ENCODE measurements around the gene PTGES. TPM values are rescaled to one million over a fixed set of nuclear protein-coding genes. Genes with fewer than 3 reads are reported as not detected.

The PTGES gene
- polyA plus RNA-seq, 1 of the 3 experiments (the other 2 are of a cell fraction), result 5.2 TPM

DNA sequence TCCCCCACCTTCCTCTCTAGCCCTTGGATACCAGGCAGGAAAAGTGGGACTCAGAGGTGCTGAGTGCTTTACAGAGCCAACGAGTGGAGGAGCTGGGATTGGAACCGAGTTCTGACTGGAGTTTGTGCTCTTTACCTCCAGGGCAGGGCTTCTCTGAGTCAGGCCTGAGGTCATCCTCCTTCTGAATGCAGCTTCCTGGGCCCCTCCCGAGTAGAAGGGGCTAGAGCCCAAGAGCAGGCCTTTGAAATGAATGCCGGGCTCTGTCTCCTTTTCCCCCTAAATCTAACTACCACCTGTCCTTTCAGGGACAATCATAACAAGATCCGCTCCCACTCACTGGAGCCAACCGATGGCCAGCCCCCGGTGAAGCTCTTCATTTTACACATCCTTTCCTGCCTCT is 12.7 kb downstream of the PTGES start (continued):
- TF ChIP-seq, protein P1, sequence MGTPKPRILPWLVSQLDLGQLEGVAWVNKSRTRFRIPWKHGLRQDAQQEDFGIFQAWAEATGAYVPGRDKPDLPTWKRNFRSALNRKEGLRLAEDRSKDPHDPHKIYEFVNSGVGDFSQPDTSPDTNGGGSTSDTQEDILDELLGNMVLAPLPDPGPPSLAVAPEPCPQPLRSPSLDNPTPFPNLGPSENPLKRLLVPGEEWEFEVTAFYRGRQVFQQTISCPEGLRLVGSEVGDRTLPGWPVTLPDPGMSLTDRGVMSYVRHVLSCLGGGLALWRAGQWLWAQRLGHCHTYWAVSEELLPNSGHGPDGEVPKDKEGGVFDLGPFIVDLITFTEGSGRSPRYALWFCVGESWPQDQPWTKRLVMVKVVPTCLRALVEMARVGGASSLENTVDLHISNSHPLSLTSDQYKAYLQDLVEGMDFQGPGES (IDR thresholded peaks at IDR 0.05; ENCODE audit: low read depth, low read length), result no peak
- no peak for TF ChIP-seq FOSL2 (IDR thresholded peaks at IDR 0.05; ENCODE audit: borderline replicate concordance, low read depth)

DNA sequence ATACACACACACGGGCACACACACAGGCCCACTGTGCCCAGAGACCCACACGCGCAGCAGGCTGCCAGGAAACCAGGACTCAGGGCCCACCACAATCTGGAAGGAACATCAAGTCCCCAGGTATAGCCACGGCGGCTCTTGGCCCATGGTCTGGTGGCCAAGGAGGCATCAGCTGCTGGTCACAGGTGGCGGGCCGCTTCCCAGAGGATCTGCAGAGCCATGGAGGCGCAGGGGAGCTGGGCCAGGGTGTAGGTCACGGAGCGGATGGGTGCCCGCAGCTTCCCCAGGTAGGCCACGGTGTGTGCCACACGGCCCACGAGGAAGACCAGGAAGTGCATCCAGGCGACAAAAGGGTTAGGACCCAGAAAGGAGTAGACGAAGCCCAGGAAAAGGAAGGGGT is 13.4 kb downstream of the PTGES start:
- Histone ChIP-seq H3F3A (replicated peaks; ENCODE audit: insufficient read depth) (no peaks in the 10 kb centered on the region), H3K27ac (ENCODE audit: low read depth in 2 of 2, low read length in 1 of 2) (no peak overlapping the region), H3K79me2 (ENCODE audit: insufficient read depth) (no peaks in the 10 kb centered on the region), H3K9ac (no peak overlapping the region), H3K4me3 (ENCODE audit: low read depth in 2 of 2, low read length in 1 of 2) (no peak overlapping the region), H3K36me3 (replicated peaks in 1 of 2; ENCODE audit: control insufficient read depth in 1 of 2, insufficient read depth in 2 of 2, low read length in 1 of 2) (no peaks in the 10 kb centered on the region), H3K27me3 (ENCODE audit: insufficient read depth) (no peaks in the 10 kb centered on the region), H3K9me2 (no peaks in the 10 kb centered on the region), H3K9me3 (no peaks in the 10 kb centered on the region), H3K4me2 (no peak overlapping the region), H2AFZ (ENCODE audit: low read depth) (no peak overlapping the region), H4K20me1 (ENCODE audit: insufficient read depth) (no peaks in the 10 kb centered on the region), H3K4me1 (ENCODE audit: control insufficient read depth in 1 of 2, insufficient read depth in 2 of 2, low read depth in 1 of 2, low read length in 1 of 2) (peaks cover 0 to 5% of the 10 kb centered on the region in 2 experiments; a peak in 1 of 4 replicates)
- ChIA-PET CTCF (interaction anchor here (1.2 to 15.1 kb wide), 6 partner anchors 12 to 99 kb away, joined by 5 to 356 read pairs (median 52); partner anchors contain the start of genes ASB6 and PTGES), POLR2A (no interaction called here)
- WGBS (ENCODE audit: low lambda C conversion rate), result 90% methylated on average over 10 of the region's 16 CpGs
- TF ChIP-seq EZH2phosphoT487 (IDR thresholded peaks at IDR 0.05; ENCODE audit: borderline replicate concordance, low read depth) (no peak), SMC3 (IDR thresholded peaks at IDR 0.05; ENCODE audit: low read depth, low read length) (no peak)
- TF ChIP-seq, protein P2, sequence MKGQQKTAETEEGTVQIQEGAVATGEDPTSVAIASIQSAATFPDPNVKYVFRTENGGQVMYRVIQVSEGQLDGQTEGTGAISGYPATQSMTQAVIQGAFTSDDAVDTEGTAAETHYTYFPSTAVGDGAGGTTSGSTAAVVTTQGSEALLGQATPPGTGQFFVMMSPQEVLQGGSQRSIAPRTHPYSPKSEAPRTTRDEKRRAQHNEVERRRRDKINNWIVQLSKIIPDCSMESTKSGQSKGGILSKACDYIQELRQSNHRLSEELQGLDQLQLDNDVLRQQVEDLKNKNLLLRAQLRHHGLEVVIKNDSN (IDR thresholded peaks at IDR 0.05; ENCODE audit: borderline replicate concordance, low read depth), result no peak
- no peak for DNase-seq

DNA sequence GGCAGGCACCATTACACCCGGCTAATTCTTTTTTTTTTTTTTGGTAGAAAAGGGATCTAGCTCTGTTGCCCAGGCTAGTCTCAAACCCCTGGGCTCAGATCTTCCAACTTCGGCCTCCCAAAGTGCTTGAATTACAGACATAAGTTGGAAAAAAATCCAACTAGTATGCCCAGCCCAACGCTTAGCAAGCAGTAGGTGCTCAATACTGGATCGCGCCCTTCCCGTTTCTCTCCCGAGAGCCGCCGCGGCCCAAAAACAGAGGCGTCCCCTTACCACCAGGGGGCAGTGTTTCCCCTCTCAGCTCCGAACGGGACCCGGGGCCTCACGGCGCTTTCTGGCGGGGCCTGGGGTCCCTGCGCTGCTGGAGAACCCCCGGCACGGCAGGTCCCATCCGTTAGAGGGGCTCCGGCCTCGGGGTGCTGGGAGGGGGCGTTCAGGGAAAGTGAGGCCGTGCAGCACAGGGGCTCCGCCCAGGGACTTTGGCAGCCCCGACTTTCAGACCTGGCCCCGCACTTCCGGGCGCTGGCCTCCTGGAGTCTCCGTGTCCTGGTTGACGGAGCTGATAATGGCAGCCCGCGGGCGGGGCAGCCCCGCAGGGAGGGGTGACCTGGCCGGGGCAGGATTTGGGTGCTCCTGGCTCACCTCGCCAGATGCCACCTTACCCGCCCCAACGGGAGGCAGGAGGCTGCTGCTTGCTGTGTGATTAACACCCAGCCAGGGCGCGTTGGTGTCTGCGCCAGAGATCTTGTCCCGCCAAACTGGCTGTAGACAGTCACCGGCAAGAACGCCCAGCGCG is 15.2 kb downstream of the PTGES start:
- Histone ChIP-seq H3K4me3 (ENCODE audit: low read depth in 2 of 2, low read length in 1 of 2) (peak overlapping the region; percentile 49 to 70), H3K9me2 (no peaks in the 10 kb centered on the region), H3K36me3 (replicated peaks in 1 of 2; ENCODE audit: control insufficient read depth in 1 of 2, insufficient read depth in 2 of 2, low read length in 1 of 2) (no peaks in the 10 kb centered on the region), H3K4me2 (peak overlapping the region; percentile 85; the same call in 1 of the 2 replicates), H3K4me1 (ENCODE audit: control insufficient read depth in 1 of 2, insufficient read depth in 2 of 2, low read depth in 1 of 2, low read length in 1 of 2) (peaks cover 0 to 5% of the 10 kb centered on the region in 2 experiments; a peak in 1 of 4 replicates), H3K27ac (ENCODE audit: low read depth in 2 of 2, low read length in 1 of 2) (no peak overlapping the region), H3K9me3 (no peaks in the 10 kb centered on the region), H3K27me3 (ENCODE audit: insufficient read depth) (no peaks in the 10 kb centered on the region), H4K20me1 (ENCODE audit: insufficient read depth) (no peaks in the 10 kb centered on the region), H2AFZ (ENCODE audit: low read depth) (peak overlapping the region; percentile 90), H3K79me2 (ENCODE audit: insufficient read depth) (no peaks in the 10 kb centered on the region), H3K9ac (peak overlapping the region; percentile 56; the same call in 1 of the 2 replicates), H3F3A (replicated peaks; ENCODE audit: insufficient read depth) (no peaks in the 10 kb centered on the region)
- ChIA-PET POLR2A (interaction anchor here (0.6 to 1.2 kb wide), 3 partner anchors 35 to 97 kb away, joined by 3 to 5 read pairs (median 4); no protein-coding TSS in a partner anchor), CTCF (interaction anchor here (0.6 to 15.1 kb wide), 49 partner anchors 9 to 606 kb away, joined by 3 to 356 read pairs (median 5); partner anchors contain the start of genes ASB6, NTMT1, PTGES and TOR1A)
- 9% methylated on average over 11 of the region's 48 CpGs for WGBS (ENCODE audit: low lambda C conversion rate)
- DNase-seq, result peak; percentile 94
- TF ChIP-seq RCOR1 (IDR thresholded peaks at IDR 0.05; ENCODE audit: low read length) (no peak), TAF1 (IDR thresholded peaks at IDR 0.05; ENCODE audit: borderline replicate concordance, low read depth, low read length) (no peak), RAD21 (IDR thresholded peaks at IDR 0.05; ENCODE audit: low read length) (peak; percentile 79), MXI1 (IDR thresholded peaks at IDR 0.05; ENCODE audit: low read depth, low read length) (0 out of 2 replicates have a peak, but pooled peaks have one; percentile 34), POLR2AphosphoS5 (IDR thresholded peaks at IDR 0.05; ENCODE audit: low read depth, low read length) (no peak), CHD2 (IDR thresholded peaks at IDR 0.05; ENCODE audit: low read length, partially characterized antibody) (peak; percentile 17)
- TF ChIP-seq, protein P3, sequence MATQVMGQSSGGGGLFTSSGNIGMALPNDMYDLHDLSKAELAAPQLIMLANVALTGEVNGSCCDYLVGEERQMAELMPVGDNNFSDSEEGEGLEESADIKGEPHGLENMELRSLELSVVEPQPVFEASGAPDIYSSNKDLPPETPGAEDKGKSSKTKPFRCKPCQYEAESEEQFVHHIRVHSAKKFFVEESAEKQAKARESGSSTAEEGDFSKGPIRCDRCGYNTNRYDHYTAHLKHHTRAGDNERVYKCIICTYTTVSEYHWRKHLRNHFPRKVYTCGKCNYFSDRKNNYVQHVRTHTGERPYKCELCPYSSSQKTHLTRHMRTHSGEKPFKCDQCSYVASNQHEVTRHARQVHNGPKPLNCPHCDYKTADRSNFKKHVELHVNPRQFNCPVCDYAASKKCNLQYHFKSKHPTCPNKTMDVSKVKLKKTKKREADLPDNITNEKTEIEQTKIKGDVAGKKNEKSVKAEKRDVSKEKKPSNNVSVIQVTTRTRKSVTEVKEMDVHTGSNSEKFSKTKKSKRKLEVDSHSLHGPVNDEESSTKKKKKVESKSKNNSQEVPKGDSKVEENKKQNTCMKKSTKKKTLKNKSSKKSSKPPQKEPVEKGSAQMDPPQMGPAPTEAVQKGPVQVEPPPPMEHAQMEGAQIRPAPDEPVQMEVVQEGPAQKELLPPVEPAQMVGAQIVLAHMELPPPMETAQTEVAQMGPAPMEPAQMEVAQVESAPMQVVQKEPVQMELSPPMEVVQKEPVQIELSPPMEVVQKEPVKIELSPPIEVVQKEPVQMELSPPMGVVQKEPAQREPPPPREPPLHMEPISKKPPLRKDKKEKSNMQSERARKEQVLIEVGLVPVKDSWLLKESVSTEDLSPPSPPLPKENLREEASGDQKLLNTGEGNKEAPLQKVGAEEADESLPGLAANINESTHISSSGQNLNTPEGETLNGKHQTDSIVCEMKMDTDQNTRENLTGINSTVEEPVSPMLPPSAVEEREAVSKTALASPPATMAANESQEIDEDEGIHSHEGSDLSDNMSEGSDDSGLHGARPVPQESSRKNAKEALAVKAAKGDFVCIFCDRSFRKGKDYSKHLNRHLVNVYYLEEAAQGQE (IDR thresholded peaks at IDR 0.05; ENCODE audit: low read depth, low read length), result no peak
- TF ChIP-seq, protein P4, sequence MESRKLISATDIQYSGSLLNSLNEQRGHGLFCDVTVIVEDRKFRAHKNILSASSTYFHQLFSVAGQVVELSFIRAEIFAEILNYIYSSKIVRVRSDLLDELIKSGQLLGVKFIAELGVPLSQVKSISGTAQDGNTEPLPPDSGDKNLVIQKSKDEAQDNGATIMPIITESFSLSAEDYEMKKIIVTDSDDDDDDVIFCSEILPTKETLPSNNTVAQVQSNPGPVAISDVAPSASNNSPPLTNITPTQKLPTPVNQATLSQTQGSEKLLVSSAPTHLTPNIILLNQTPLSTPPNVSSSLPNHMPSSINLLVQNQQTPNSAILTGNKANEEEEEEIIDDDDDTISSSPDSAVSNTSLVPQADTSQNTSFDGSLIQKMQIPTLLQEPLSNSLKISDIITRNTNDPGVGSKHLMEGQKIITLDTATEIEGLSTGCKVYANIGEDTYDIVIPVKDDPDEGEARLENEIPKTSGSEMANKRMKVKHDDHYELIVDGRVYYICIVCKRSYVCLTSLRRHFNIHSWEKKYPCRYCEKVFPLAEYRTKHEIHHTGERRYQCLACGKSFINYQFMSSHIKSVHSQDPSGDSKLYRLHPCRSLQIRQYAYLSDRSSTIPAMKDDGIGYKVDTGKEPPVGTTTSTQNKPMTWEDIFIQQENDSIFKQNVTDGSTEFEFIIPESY (IDR thresholded peaks at IDR 0.05; ENCODE audit: borderline replicate concordance, low read depth), result no peak

Measured in SK-N-SH (cell line).